HEK293 (cell line): ENCODE data around the gene ZNF446.

Experiments used
- OVOL3 ChIP-seq: fragments of 450-650 bp; formaldehyde crosslinking; IDR thresholded peaks from 2 replicates; pipeline ENCODE4 v1.5.1; 2016; ENCODE audit warnings: missing biosample characterization, missing genetic modification characterization
- SP3 ChIP-seq: fragments of 450-650 bp; formaldehyde crosslinking; IDR thresholded peaks from 2 replicates; pipeline ENCODE4 v1.5.1; 2016; ENCODE audit warnings: missing biosample characterization, missing genetic modification characterization
- ZBTB20 ChIP-seq: fragments of 450-650 bp; formaldehyde crosslinking; IDR thresholded peaks from 2 replicates; pipeline ENCODE4 v1.5.1; 2016; ENCODE audit warnings: missing biosample characterization, missing genetic modification characterization
- ZIC2 ChIP-seq: fragments of 450-650 bp; formaldehyde crosslinking; IDR thresholded peaks from 2 replicates; pipeline ENCODE4 v1.5.1; 2016; ENCODE audit warnings: missing biosample characterization, missing genetic modification characterization
- ZNF112 ChIP-seq: fragments of 450-650 bp; formaldehyde crosslinking; IDR thresholded peaks from 2 replicates; pipeline ENCODE4 v1.5.0; 2017; ENCODE audit warnings: missing biosample characterization, missing genetic modification characterization
- ZNF121 ChIP-seq: fragments of 450-650 bp; formaldehyde crosslinking; IDR thresholded peaks from 2 replicates; pipeline ENCODE4 v1.5.1; 2016; ENCODE audit warnings: missing biosample characterization, missing genetic modification characterization
- ZNF169 ChIP-seq: fragments of 450-650 bp; formaldehyde crosslinking; IDR thresholded peaks from 2 replicates; pipeline ENCODE4 v1.5.1; 2016; ENCODE audit warnings: missing biosample characterization, missing genetic modification characterization
- ZNF24 ChIP-seq: fragments of 450-650 bp; formaldehyde crosslinking; IDR thresholded peaks from 2 replicates; pipeline ENCODE4 v1.5.1; 2016; ENCODE audit warnings: missing biosample characterization, missing genetic modification characterization
- ZNF302 ChIP-seq: fragments of 450-650 bp; formaldehyde crosslinking; IDR thresholded peaks from 2 replicates; pipeline ENCODE4 v1.5.1; 2016; ENCODE audit warnings: missing biosample characterization, missing genetic modification characterization, low read depth
- ZNF341 ChIP-seq: fragments of 450-650 bp; formaldehyde crosslinking; IDR thresholded peaks from 2 replicates; pipeline ENCODE4; 2016; ENCODE audit warnings: low read depth, missing biosample characterization, missing genetic modification characterization
- ZNF354C ChIP-seq: fragments of 450-650 bp; formaldehyde crosslinking; IDR thresholded peaks from 2 replicates; pipeline ENCODE4 v1.5.1; 2016; ENCODE audit warnings: missing biosample characterization, missing genetic modification characterization, low read depth, borderline replicate concordance
- ZNF423 ChIP-seq: fragments of 450-650 bp; formaldehyde crosslinking; IDR thresholded peaks from 2 replicates; pipeline ENCODE4 v1.5.1; 2016; ENCODE audit warnings: missing biosample characterization, missing genetic modification characterization
- ZNF623 ChIP-seq: fragments of 450-650 bp; formaldehyde crosslinking; IDR thresholded peaks from 2 replicates; pipeline ENCODE4 v1.5.1; 2016; ENCODE audit warnings: missing biosample characterization, missing genetic modification characterization
- ZNF768 ChIP-seq: fragments of 450-650 bp; formaldehyde crosslinking; IDR thresholded peaks from 2 replicates; pipeline ENCODE4 v1.5.1; 2018; ENCODE audit warnings: missing biosample characterization, mild to moderate bottlenecking, missing genetic modification characterization
- ZNF785 ChIP-seq: fragments of 450-650 bp; formaldehyde crosslinking; IDR thresholded peaks from 2 replicates; pipeline ENCODE4 v1.5.1; 2016; ENCODE audit warnings: missing biosample characterization, missing genetic modification characterization
- ZNF830 ChIP-seq: fragments of 450-650 bp; IDR thresholded peaks from 2 replicates; pipeline ENCODE4 v1.5.0; 2018; ENCODE audit warnings: missing biosample characterization, missing genetic modification characterization, low read depth, mild to moderate bottlenecking, moderate library complexity
- TF ChIP-seq, protein P1 (sequence below): fragments of 450-650 bp; formaldehyde crosslinking; IDR thresholded peaks from 2 replicates; pipeline ENCODE4 v1.5.1; 2016; ENCODE audit warnings: missing biosample characterization, missing genetic modification characterization, low read depth
- TF ChIP-seq, protein P2 (sequence below): fragments of 450-650 bp; formaldehyde crosslinking; IDR thresholded peaks from 2 replicates; pipeline ENCODE4 v1.5.1; 2016; ENCODE audit warnings: missing biosample characterization, missing genetic modification characterization
- TF ChIP-seq, protein P3 (sequence below): fragments of 450-650 bp; formaldehyde crosslinking; IDR thresholded peaks from 2 replicates; pipeline ENCODE4 v1.5.1; 2016; ENCODE audit warnings: missing biosample characterization, missing genetic modification characterization
- TF ChIP-seq, protein P4 (sequence below): fragments of 450-650 bp; formaldehyde crosslinking; IDR thresholded peaks from 2 replicates; pipeline ENCODE4 v1.5.1; 2017; ENCODE audit warnings: missing biosample characterization, missing genetic modification characterization
- TF ChIP-seq, protein P5 (sequence below): fragments of 450-650 bp; formaldehyde crosslinking; IDR thresholded peaks from 2 replicates; pipeline ENCODE4 v1.5.1; 2016; ENCODE audit warnings: missing biosample characterization, missing genetic modification characterization
- TF ChIP-seq, protein P6 (sequence below): fragments of 450-650 bp; formaldehyde crosslinking; IDR thresholded peaks from 2 replicates; pipeline ENCODE4 v1.5.1; 2017; ENCODE audit warnings: missing biosample characterization, missing genetic modification characterization
- TF ChIP-seq, protein P7 (sequence below): fragments of 450-650 bp; formaldehyde crosslinking; IDR thresholded peaks from 2 replicates; pipeline ENCODE4 v1.5.1; 2016; ENCODE audit warnings: missing biosample characterization, missing genetic modification characterization

Gene ZNF446

DNA sequence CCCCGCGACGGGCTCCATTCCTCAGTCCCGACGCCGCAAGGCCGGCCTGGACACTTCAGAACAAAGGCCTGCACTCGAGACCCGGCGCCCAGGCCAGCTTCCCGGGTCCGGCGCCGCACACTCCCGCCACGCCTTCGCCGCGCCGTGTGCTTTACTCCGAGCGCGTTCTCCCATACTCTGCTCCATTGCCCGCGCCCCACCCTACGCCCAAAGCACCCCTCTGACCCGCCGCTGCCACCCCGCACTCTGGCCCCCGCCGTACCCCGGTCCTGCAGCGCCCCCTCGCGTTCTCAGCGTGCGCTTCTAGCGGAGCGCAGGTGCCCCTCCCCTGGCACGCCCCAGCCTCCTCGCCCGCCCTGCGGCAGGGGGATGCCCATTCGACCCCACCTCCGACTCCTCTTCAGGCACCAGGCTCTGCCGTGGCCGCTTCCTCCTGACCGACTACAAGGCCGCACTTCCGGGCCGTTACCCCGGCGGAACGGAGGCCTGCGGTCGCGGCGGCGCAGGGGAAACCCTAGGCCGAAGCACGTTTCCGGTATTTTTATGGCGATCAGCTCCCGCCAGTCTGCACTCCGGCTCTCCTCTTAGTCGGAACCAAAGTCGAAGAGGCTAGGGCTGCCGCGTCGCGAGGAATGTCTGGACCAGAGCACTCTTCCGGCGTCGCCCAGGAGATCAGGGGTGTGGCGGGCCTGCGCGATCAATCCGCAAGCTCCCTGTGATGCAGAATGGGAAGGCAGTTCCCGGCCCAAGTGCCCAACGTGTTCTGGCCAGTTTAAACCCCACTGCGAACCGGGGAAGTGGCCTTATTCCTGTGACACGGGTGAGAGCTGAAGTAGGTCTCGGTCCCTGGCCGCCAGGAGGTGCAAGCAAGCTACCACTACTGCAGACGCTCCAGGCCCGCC lies 43.5 kb downstream of the ZNF446 start, which contains the start of gene ZBTB45 (continued):
- 0 out of 2 replicates have a peak, but pooled peaks have one; percentile 22 for TF ChIP-seq ZIC2 (tag by site-specific recombination)
- TF ChIP-seq ZNF768 (tag by site-specific recombination) = peak; percentile 72
- TF ChIP-seq ZNF354C (tag by site-specific recombination) = no peak
- TF ChIP-seq, protein P1, sequence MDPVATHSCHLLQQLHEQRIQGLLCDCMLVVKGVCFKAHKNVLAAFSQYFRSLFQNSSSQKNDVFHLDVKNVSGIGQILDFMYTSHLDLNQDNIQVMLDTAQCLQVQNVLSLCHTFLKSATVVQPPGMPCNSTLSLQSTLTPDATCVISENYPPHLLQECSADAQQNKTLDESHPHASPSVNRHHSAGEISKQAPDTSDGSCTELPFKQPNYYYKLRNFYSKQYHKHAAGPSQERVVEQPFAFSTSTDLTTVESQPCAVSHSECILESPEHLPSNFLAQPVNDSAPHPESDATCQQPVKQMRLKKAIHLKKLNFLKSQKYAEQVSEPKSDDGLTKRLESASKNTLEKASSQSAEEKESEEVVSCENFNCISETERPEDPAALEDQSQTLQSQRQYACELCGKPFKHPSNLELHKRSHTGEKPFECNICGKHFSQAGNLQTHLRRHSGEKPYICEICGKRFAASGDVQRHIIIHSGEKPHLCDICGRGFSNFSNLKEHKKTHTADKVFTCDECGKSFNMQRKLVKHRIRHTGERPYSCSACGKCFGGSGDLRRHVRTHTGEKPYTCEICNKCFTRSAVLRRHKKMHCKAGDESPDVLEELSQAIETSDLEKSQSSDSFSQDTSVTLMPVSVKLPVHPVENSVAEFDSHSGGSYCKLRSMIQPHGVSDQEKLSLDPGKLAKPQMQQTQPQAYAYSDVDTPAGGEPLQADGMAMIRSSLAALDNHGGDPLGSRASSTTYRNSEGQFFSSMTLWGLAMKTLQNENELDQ (tag by site-specific recombination) = no peak
- TF ChIP-seq ZNF623 (tag by site-specific recombination) = peak; percentile 37; the same call in 1 of the 2 replicates
- TF ChIP-seq OVOL3 (tag by site-specific recombination) = peak; percentile 86; the same call in 1 of the 2 replicates
- TF ChIP-seq, protein P2, sequence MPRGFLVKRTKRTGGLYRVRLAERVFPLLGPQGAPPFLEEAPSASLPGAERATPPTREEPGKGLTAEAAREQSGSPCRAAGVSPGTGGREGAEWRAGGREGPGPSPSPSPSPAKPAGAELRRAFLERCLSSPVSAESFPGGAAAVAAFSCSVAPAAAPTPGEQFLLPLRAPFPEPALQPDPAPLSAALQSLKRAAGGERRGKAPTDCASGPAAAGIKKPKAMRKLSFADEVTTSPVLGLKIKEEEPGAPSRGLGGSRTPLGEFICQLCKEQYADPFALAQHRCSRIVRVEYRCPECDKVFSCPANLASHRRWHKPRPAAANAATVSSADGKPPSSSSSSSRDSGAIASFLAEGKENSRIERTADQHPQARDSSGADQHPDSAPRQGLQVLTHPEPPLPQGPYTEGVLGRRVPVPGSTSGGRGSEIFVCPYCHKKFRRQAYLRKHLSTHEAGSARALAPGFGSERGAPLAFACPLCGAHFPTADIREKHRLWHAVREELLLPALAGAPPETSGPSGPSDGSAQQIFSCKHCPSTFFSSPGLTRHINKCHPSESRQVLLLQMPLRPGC (tag by site-specific recombination) = no peak; the same call in 1 of the 2 replicates
- peak; percentile 80 for TF ChIP-seq ZNF785
- no peak for TF ChIP-seq ZNF830 (tag by site-specific recombination)
- no peak for TF ChIP-seq ZNF169 (tag by site-specific recombination)
- TF ChIP-seq ZNF423 (tag by site-specific recombination) = 0 out of 2 replicates have a peak, but pooled peaks have one; percentile 16
- no peak for TF ChIP-seq ZNF341 (tag by site-specific recombination)
- TF ChIP-seq ZNF24 (tag by site-specific recombination) = peak; percentile 96
- TF ChIP-seq, protein P3, sequence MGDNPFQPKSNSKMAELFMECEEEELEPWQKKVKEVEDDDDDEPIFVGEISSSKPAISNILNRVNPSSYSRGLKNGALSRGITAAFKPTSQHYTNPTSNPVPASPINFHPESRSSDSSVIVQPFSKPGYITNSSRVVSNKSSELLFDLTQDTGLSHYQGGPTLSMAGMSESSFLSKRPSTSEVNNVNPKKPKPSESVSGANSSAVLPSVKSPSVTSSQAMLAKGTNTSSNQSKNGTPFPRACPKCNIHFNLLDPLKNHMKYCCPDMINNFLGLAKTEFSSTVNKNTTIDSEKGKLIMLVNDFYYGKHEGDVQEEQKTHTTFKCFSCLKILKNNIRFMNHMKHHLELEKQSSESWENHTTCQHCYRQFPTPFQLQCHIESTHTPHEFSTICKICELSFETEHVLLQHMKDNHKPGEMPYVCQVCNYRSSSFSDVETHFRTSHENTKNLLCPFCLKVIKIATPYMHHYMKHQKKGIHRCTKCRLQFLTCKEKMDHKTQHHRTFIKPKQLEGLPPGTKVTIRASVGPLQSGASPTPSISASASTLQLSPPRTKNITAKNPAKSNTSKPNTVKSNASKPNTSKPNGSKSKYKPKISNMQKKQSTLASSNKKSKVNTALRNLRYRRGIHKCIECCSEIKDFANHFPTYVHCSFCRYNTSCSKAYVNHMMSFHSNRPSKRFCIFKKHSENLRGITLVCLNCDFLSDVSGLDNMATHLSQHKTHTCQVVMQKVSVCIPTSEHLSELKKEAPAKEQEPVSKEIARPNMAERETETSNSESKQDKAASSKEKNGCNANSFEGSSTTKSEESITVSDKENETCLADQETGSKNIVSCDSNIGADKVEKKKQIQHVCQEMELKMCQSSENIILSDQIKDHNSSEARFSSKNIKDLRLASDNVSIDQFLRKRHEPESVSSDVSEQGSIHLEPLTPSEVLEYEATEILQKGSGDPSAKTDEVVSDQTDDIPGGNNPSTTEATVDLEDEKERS (tag by site-specific recombination) = peak; percentile 79
- TF ChIP-seq, protein P4, sequence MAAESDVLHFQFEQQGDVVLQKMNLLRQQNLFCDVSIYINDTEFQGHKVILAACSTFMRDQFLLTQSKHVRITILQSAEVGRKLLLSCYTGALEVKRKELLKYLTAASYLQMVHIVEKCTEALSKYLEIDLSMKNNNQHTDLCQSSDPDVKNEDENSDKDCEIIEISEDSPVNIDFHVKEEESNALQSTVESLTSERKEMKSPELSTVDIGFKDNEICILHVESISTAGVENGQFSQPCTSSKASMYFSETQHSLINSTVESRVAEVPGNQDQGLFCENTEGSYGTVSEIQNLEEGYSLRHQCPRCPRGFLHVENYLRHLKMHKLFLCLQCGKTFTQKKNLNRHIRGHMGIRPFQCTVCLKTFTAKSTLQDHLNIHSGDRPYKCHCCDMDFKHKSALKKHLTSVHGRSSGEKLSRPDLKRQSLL (tag by site-specific recombination) = peak; percentile 45; the same call in 1 of the 2 replicates
- TF ChIP-seq, protein P5, sequence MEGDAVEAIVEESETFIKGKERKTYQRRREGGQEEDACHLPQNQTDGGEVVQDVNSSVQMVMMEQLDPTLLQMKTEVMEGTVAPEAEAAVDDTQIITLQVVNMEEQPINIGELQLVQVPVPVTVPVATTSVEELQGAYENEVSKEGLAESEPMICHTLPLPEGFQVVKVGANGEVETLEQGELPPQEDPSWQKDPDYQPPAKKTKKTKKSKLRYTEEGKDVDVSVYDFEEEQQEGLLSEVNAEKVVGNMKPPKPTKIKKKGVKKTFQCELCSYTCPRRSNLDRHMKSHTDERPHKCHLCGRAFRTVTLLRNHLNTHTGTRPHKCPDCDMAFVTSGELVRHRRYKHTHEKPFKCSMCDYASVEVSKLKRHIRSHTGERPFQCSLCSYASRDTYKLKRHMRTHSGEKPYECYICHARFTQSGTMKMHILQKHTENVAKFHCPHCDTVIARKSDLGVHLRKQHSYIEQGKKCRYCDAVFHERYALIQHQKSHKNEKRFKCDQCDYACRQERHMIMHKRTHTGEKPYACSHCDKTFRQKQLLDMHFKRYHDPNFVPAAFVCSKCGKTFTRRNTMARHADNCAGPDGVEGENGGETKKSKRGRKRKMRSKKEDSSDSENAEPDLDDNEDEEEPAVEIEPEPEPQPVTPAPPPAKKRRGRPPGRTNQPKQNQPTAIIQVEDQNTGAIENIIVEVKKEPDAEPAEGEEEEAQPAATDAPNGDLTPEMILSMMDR (tag by site-specific recombination) = peak; percentile 99
- peak; percentile 95 for TF ChIP-seq SP3 (tag by site-specific recombination)
- TF ChIP-seq, protein P6, sequence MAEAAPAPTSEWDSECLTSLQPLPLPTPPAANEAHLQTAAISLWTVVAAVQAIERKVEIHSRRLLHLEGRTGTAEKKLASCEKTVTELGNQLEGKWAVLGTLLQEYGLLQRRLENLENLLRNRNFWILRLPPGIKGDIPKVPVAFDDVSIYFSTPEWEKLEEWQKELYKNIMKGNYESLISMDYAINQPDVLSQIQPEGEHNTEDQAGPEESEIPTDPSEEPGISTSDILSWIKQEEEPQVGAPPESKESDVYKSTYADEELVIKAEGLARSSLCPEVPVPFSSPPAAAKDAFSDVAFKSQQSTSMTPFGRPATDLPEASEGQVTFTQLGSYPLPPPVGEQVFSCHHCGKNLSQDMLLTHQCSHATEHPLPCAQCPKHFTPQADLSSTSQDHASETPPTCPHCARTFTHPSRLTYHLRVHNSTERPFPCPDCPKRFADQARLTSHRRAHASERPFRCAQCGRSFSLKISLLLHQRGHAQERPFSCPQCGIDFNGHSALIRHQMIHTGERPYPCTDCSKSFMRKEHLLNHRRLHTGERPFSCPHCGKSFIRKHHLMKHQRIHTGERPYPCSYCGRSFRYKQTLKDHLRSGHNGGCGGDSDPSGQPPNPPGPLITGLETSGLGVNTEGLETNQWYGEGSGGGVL (tag by site-specific recombination) = peak; percentile 47; the same call in 1 of the 2 replicates
- TF ChIP-seq ZBTB20 (tag by site-specific recombination) = peak; percentile 80
- TF ChIP-seq ZNF302 = peak; percentile 72; the same call in 1 of the 2 replicates
- TF ChIP-seq, protein P7, sequence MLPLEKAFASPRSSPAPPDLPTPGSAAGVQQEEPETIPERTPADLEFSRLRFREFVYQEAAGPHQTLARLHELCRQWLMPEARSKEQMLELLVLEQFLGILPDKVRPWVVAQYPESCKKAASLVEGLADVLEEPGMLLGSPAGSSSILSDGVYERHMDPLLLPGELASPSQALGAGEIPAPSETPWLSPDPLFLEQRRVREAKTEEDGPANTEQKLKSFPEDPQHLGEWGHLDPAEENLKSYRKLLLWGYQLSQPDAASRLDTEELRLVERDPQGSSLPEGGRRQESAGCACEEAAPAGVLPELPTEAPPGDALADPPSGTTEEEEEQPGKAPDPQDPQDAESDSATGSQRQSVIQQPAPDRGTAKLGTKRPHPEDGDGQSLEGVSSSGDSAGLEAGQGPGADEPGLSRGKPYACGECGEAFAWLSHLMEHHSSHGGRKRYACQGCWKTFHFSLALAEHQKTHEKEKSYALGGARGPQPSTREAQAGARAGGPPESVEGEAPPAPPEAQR (tag by site-specific recombination) = peak; percentile 92
- TF ChIP-seq ZNF121 (tag by site-specific recombination) = peak; percentile 20; the same call in 1 of the 2 replicates
- no peak for TF ChIP-seq ZNF112 (tag by site-specific recombination)
